K562 (cell line): ENCODE measurements around the gene ARHGAP23. TPM values are rescaled to one million over a fixed set of nuclear protein-coding genes. Genes with fewer than 3 reads are reported as not detected.

ENCODE experiments used
- ATAC-seq: fragments of 200-7000 bp; cut with Tn5 transposase; 3 replicates; pipeline ENCODE4 v1.9.1; 2020; ENCODE audit warnings: moderate library complexity
- BruUV-seq: library from RNA; stranded (reverse); fragments of 400-500 nt; replicated peaks from 2 replicates; lab custom pipeline; 2021; lab: Mats Ljungman, UMichigan
- CTCF ChIA-PET: fragments of 300-600 bp; formaldehyde crosslinking; extraction: SDS; loops from one replicate; lab custom pipeline; 2021; ENCODE audit warnings: low intra/inter-chr PET ratio; lab: Yijun Ruan, JAX
- POLR2A ChIA-PET: fragments of 300-600, 350-650 bp; sonication (Branson Sonifier 250); formaldehyde crosslinking; extraction: SDS; loops from one replicate; lab custom pipeline; 2021; ENCODE audit warnings: antibody characterized with exemption, inconsistent platforms; lab: Yijun Ruan, JAX
- DNase-seq, 4 experiments: peaks; one replicate each; pipeline versions ENCODE4 v3.0.0 to v3.0.0-alpha.2; 2011 to 2018; ENCODE audit warnings: low spot score in 3 of 4, mixed read lengths in 3 of 4; ENCODE audit errors: extremely low read depth in 1 of 4
- FAIRE-seq: peaks from 2 replicates; lab custom pipeline; 2011; peaks lifted over from hg19 to GRCh38; lab: Jason Lieb, UNC
- H2AFZ ChIP-seq: 2 replicates; pipeline ENCODE4 v1.6.0; 2011; ENCODE audit warnings: low read depth, low read length, control low read depth, inconsistent platforms
- H3K27ac ChIP-seq: fragments of 200-600 bp; 3 replicates; pipeline ENCODE4 v1.8.0; 2011; ENCODE audit warnings: low read depth, mild to moderate bottlenecking, control low read depth, inconsistent platforms, low read length, moderate library complexity, mixed read lengths; ENCODE audit errors: extremely low read depth
- H3K27me3 ChIP-seq, 2 experiments: fragments of 300-600 bp in 1 of 2; 2 replicates in 1 of 2; 3 replicates in 1 of 2; pipeline versions ENCODE4 v1.6.0 to v1.8.0; 2011; ENCODE audit warnings: inconsistent platforms in 2 of 2, low read length in 2 of 2, mild to moderate bottlenecking in 1 of 2, mixed read lengths in 1 of 2, moderate library complexity in 1 of 2; ENCODE audit not compliant: control insufficient read depth in 2 of 2, insufficient read depth in 2 of 2
- H3K36me3 ChIP-seq: fragments of 300-600 bp; 3 replicates; pipeline ENCODE4 v1.8.0; 2011; ENCODE audit warnings: mild to moderate bottlenecking, low read length, inconsistent platforms; ENCODE audit not compliant: control insufficient read depth, insufficient read depth
- H3K4me1 ChIP-seq, 2 experiments: fragments of 200-600 bp in 1 of 2; replicated peaks in 1 of 2; 2 replicates in 1 of 2; 3 replicates in 1 of 2; pipeline versions ENCODE4 v1.5.1 to v1.8.0; 2011; ENCODE audit warnings: inconsistent platforms in 2 of 2, low read length in 2 of 2, mild to moderate bottlenecking in 1 of 2, mixed read lengths in 1 of 2, moderate library complexity in 1 of 2; ENCODE audit not compliant: control insufficient read depth in 2 of 2, insufficient read depth in 2 of 2
- H3K4me2 ChIP-seq: 2 replicates; pipeline ENCODE4 v1.6.1; 2011; ENCODE audit warnings: low read length, control low read depth, inconsistent platforms, mixed read lengths; ENCODE audit not compliant: insufficient read depth
- H3K4me3 ChIP-seq: fragments of 200-600 bp; sonication (generic), shearing (Covaris generic); 2 replicates; pipeline ENCODE4 v1.5.1; 2016; ENCODE audit warnings: control low read depth, inconsistent platforms
- H3K79me2 ChIP-seq: fragments of 200-600 bp; 3 replicates; pipeline ENCODE4 v1.8.0; 2011; ENCODE audit warnings: low read length, inconsistent platforms; ENCODE audit not compliant: control insufficient read depth, insufficient read depth
- H3K9ac ChIP-seq, 2 experiments: 2 replicates each; pipeline versions ENCODE4 v1.6.0 to v1.6.1; 2011; ENCODE audit warnings: low read depth in 2 of 2, low read length in 2 of 2, control low read depth in 1 of 2, inconsistent platforms in 1 of 2, mild to moderate bottlenecking in 1 of 2, mixed read lengths in 1 of 2; ENCODE audit not compliant: insufficient read depth in 1 of 2
- H3K9me1 ChIP-seq: one replicate; pipeline ENCODE4 v1.6.0; 2011; ENCODE audit warnings: inconsistent platforms, mild to moderate bottlenecking, low read length, moderate library complexity; ENCODE audit not compliant: control insufficient read depth, insufficient read depth
- H3K9me3 ChIP-seq: replicated peaks from 2 replicates; pipeline ENCODE4 v1.5.1; 2011; ENCODE audit warnings: low read depth, low read length, inconsistent platforms; ENCODE audit not compliant: control insufficient read depth, insufficient read depth
- H4K20me1 ChIP-seq: replicated peaks from 2 replicates; pipeline ENCODE4 v1.6.1; 2011; ENCODE audit warnings: low read length, inconsistent platforms, mixed read lengths; ENCODE audit not compliant: control insufficient read depth, insufficient read depth
- BCOR ChIP-seq: fragments of 450-650 bp; IDR thresholded peaks from 2 replicates; pipeline ENCODE4 v1.6.1; 2016
- KDM2B ChIP-seq: fragments of 250-450 bp; sonication (Bioruptor Pico); IDR thresholded peaks from 2 replicates; pipeline ENCODE4 v1.8.0; 2021; ENCODE audit warnings: mild to moderate bottlenecking, moderate library complexity
- PHB ChIP-seq: fragments of 250-450 bp; sonication (Bioruptor Pico); IDR thresholded peaks from 2 replicates; pipeline ENCODE4 v1.5.0; 2021
- PTTG1 ChIP-seq: fragments of 450-650 bp; IDR thresholded peaks from 2 replicates; pipeline ENCODE4 v1.6.1; 2016; ENCODE audit warnings: low read depth, mild to moderate bottlenecking, missing genetic modification characterization, missing compliant biosample characterization
- RUNX1 ChIP-seq: sonication (generic); IDR thresholded peaks from 2 replicates; pipeline ENCODE4 v1.6.1; 2016; ENCODE audit warnings: antibody characterized with exemption, low read depth
- SRSF9 ChIP-seq: fragments of 200-400 bp; formaldehyde crosslinking; IDR thresholded peaks from 2 replicates; pipeline ENCODE4 v1.6.1; 2017; ENCODE audit warnings: low read depth, low read length, borderline replicate concordance
- TEAD4 ChIP-seq, 2 experiments: sonication (generic) in 1 of 2; formaldehyde crosslinking in 1 of 2; IDR thresholded peaks; 2 replicates each; pipeline versions ENCODE4 v1.6.1 to v1.8.0; 2012 to 2022; ENCODE audit warnings: borderline replicate concordance in 1 of 2, inconsistent platforms in 1 of 2, low read length in 1 of 2, mild to moderate bottlenecking in 1 of 2, missing genetic modification reagents in 1 of 2
- ZBTB1 ChIP-seq: sonication (generic); formaldehyde crosslinking; IDR thresholded peaks from 2 replicates; pipeline ENCODE4 v1.8.1; 2023; ENCODE audit warnings: missing genetic modification reagents, low read depth, mild to moderate bottlenecking, borderline replicate concordance
- ZKSCAN3 ChIP-seq: fragments of 250-450 bp; sonication (Bioruptor Pico); IDR thresholded peaks from 2 replicates; pipeline ENCODE4 v1.4.0; 2020
- ZNF174 ChIP-seq: fragments of 250-450 bp; sonication (Bioruptor Pico); IDR thresholded peaks from 2 replicates; pipeline ENCODE4 v1.4.0; 2020; ENCODE audit warnings: mild to moderate bottlenecking
- ZNF41 ChIP-seq: fragments of 250-450 bp; sonication (Bioruptor Pico); conservative IDR thresholded peaks from 2 replicates; pipeline ENCODE4 v1.4.0; 2020; ENCODE audit warnings: mild to moderate bottlenecking
- ZNF766 ChIP-seq: fragments of 200-800 bp; sonication (Bioruptor generic); conservative IDR thresholded peaks from 2 replicates; pipeline ENCODE4 v1.6.1; 2016; ENCODE audit warnings: missing genetic modification characterization, missing compliant biosample characterization
- WGBS: fragments of 100-300 bp; shearing (Covaris generic); methylation state at CpG from one replicate; pipeline ENCODE4 v1.1.6; 2016; ENCODE audit warnings: low coverage, mixed read lengths; ENCODE audit not compliant: insufficient coverage; ENCODE audit errors: missing lambda C conversion rate; 5-methylcytosine and 5-hydroxymethylcytosine counted together
- in situ Hi-C: fragments of 300-500 bp; cut with MboI; formaldehyde crosslinking; loops from 4 replicates; pipeline ENCODE4 v1.15.0; 2018; ENCODE audit warnings: inconsistent platforms, mixed read lengths
- intact Hi-C: fragments of 100-400 bp; cut with micrococcal nuclease; formaldehyde crosslinking; loops from 2 replicates; pipeline ENCODE4 v1.14.2; 2022
- polyA plus RNA-seq, 8 experiments: library from polyadenylated mRNA; depleted of rRNA in 4 of 8; stranded (reverse) in 5 of 8; unstranded in 3 of 8; fragments of >200 nt; fragmentation: Nextera tagmentation in 2 of 8; fragmentation: Illumina TruSeq in 1 of 8; extraction: Ambion mirVana in 2 of 8; extraction: Trizol in 1 of 8; gene quantifications; 2 replicates each; pipeline versions ENCODE4 v1.2.1 to v1.2.3, GENCODE V29; 2011 to 2014; ENCODE audit warnings: inconsistent platforms in 1 of 8, missing spikeins in 1 of 8
- total RNA-seq, 7 experiments: library from RNA; depleted of rRNA in 6 of 7; stranded (reverse); fragments of >200 nt in 6 of 7; fragmentation: Illumina TruSeq in 2 of 7; extraction: Trizol in 2 of 7; gene quantifications; 2 replicates each; pipeline versions ENCODE4 v1.2.1 to v1.2.3, GENCODE V29; 2011 to 2021; ENCODE audit warnings: low replicate concordance in 1 of 7
- TF ChIP-seq, protein P1 (sequence below), 2 experiments: IDR thresholded peaks; 2 replicates each; pipeline ENCODE4 v1.6.1; 2012; ENCODE audit warnings: improper control_type of control experiment in 2 of 2, low read depth in 2 of 2, low read length in 2 of 2, borderline replicate concordance in 1 of 2
- TF ChIP-seq, protein P2 (sequence below): IDR thresholded peaks from 2 replicates; pipeline ENCODE4 v1.6.1; 2014; ENCODE audit warnings: antibody characterized with exemption
- TF ChIP-seq, protein P3 (sequence below): sonication (generic); formaldehyde crosslinking; IDR thresholded peaks from 2 replicates; pipeline ENCODE4 v1.8.0; 2022; ENCODE audit warnings: mild to moderate bottlenecking, missing genetic modification reagents

Gene ARHGAP23
- total and polyA plus RNA-seq, 9 of the 15 experiments (the other 6 are each of a cell fraction or from before 2014, with no cell fraction given), result 0.01 to 2.7 (median 0.70) TPM

DNA sequence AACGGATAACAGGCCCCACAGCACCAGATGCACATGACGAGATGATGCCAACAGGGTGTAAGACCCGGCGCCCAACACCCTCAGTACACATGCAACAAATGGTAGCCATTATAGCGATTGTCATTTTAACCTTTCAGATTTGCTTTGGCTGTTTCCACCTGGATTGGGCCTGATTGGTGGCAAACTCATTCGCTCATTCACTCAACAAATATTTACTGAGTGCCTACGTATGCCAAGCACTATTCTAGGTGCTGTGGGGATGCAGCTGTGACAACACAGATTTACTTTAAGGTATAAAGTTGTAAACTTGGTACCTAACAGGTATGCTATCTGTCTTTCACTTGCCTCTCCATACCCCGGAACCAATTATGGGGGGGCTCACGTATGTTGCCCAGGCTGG is 110.6 kb downstream of the ARHGAP23 start:
- Histone ChIP-seq H3K79me2 (no peaks in the 10 kb centered on the region), H3K4me1 (peaks cover 0 to 11% of the 10 kb centered on the region in 2 experiments; a peak in 2 of 5 replicates), H3K27ac (no peak overlapping the region), H3K9me3 (no peaks in the 10 kb centered on the region), H3K9me1 (peaks cover 3% of the 10 kb centered on the region), H3K4me3 (no peak overlapping the region), H3K4me2 (no peak overlapping the region), H3K36me3 (no peaks in the 10 kb centered on the region), H3K9ac (no peak overlapping the region), H2AFZ (no peak overlapping the region), H4K20me1 (peaks cover 4% of the 10 kb centered on the region; the same call in 1 of the 2 replicates), H3K27me3 (peaks cover 22 to 65% of the 10 kb centered on the region in 2 experiments; a peak in 4 of 5 replicates)
- intact Hi-C loops, result no loop called here
- DNase-seq, result no peak
- ChIA-PET CTCF (no interaction called here), POLR2A (no interaction called here)
- in situ Hi-C loops, result no loop called here
- TF ChIP-seq ZKSCAN3 (CRISPR knock-in tag) (no peak), ZNF41 (CRISPR knock-in tag) (no peak), SRSF9 (no peak), RUNX1 (no peak), TEAD4 (IDR thresholded peaks at IDR 0.05; ENCODE audit: low read length) (no peak), TEAD4 (CRISPR knock-in tag; IDR thresholded peaks at IDR 0.05; ENCODE audit: borderline replicate concordance) (no peak), ZNF766 (no peak), ZBTB1 (no peak), KDM2B (CRISPR knock-in tag) (no peak), BCOR (no peak), ZNF174 (CRISPR knock-in tag) (no peak), PHB (CRISPR knock-in tag) (no peak), PTTG1 (tag) (no peak)
- TF ChIP-seq, protein P1, sequence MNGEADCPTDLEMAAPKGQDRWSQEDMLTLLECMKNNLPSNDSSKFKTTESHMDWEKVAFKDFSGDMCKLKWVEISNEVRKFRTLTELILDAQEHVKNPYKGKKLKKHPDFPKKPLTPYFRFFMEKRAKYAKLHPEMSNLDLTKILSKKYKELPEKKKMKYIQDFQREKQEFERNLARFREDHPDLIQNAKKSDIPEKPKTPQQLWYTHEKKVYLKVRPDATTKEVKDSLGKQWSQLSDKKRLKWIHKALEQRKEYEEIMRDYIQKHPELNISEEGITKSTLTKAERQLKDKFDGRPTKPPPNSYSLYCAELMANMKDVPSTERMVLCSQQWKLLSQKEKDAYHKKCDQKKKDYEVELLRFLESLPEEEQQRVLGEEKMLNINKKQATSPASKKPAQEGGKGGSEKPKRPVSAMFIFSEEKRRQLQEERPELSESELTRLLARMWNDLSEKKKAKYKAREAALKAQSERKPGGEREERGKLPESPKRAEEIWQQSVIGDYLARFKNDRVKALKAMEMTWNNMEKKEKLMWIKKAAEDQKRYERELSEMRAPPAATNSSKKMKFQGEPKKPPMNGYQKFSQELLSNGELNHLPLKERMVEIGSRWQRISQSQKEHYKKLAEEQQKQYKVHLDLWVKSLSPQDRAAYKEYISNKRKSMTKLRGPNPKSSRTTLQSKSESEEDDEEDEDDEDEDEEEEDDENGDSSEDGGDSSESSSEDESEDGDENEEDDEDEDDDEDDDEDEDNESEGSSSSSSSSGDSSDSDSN (IDR thresholded peaks at IDR 0.05; ENCODE audit: borderline replicate concordance in 1 of 2, low read depth in 2 of 2, low read length in 2 of 2), result no peak
- TF ChIP-seq, protein P2, sequence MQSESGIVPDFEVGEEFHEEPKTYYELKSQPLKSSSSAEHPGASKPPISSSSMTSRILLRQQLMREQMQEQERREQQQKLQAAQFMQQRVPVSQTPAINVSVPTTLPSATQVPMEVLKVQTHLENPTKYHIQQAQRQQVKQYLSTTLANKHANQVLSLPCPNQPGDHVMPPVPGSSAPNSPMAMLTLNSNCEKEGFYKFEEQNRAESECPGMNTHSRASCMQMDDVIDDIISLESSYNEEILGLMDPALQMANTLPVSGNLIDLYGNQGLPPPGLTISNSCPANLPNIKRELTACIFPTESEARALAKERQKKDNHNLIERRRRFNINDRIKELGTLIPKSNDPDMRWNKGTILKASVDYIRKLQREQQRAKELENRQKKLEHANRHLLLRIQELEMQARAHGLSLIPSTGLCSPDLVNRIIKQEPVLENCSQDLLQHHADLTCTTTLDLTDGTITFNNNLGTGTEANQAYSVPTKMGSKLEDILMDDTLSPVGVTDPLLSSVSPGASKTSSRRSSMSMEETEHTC, result no peak
- TF ChIP-seq, protein P3, sequence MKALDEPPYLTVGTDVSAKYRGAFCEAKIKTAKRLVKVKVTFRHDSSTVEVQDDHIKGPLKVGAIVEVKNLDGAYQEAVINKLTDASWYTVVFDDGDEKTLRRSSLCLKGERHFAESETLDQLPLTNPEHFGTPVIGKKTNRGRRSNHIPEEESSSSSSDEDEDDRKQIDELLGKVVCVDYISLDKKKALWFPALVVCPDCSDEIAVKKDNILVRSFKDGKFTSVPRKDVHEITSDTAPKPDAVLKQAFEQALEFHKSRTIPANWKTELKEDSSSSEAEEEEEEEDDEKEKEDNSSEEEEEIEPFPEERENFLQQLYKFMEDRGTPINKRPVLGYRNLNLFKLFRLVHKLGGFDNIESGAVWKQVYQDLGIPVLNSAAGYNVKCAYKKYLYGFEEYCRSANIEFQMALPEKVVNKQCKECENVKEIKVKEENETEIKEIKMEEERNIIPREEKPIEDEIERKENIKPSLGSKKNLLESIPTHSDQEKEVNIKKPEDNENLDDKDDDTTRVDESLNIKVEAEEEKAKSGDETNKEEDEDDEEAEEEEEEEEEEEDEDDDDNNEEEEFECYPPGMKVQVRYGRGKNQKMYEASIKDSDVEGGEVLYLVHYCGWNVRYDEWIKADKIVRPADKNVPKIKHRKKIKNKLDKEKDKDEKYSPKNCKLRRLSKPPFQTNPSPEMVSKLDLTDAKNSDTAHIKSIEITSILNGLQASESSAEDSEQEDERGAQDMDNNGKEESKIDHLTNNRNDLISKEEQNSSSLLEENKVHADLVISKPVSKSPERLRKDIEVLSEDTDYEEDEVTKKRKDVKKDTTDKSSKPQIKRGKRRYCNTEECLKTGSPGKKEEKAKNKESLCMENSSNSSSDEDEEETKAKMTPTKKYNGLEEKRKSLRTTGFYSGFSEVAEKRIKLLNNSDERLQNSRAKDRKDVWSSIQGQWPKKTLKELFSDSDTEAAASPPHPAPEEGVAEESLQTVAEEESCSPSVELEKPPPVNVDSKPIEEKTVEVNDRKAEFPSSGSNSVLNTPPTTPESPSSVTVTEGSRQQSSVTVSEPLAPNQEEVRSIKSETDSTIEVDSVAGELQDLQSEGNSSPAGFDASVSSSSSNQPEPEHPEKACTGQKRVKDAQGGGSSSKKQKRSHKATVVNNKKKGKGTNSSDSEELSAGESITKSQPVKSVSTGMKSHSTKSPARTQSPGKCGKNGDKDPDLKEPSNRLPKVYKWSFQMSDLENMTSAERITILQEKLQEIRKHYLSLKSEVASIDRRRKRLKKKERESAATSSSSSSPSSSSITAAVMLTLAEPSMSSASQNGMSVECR, result no peak
- 7% methylated on average over 9 of the region's 9 CpGs for WGBS
- FAIRE-seq, result no peak
- BruUV-seq, result no TSS peak
- ATAC-seq, result no peak
